ENCODE results near the gene QPCT. TPM values are rescaled to one million over a fixed set of nuclear protein-coding genes. Genes with fewer than 3 reads are reported as not detected.

The QPCT gene
- total and polyA plus RNA-seq, 2 experiments from 2014 or later = 13.2 TPM

- H3K9me3 Mint-ChIP-seq = no peaks in the 10 kb centered on the region
- H3K27ac ChIP-seq (ENCODE audit: low read depth) = no peak overlapping the region
- ATAC-seq = no peak
Measured at GRCh38 chr2:37375741-37376288, 31.4 kb downstream of the QPCT start.

GRCh38 chr2:37376421-37377186 is 32.2 kb downstream of the QPCT start:
- ATAC-seq = no peak
- no peak overlapping the region for H3K4me3 ChIP-seq
- no peak for TF ChIP-seq ZNF331 (CRISPR knock-in tag; IDR thresholded peaks at IDR 0.05; ENCODE audit: low read depth)
- no peak for TF ChIP-seq JUNB (IDR thresholded peaks at IDR 0.05; ENCODE audit: unreplicated experiment)
- no peak for TF ChIP-seq CREB1 (CRISPR knock-in tag; IDR thresholded peaks at IDR 0.05; ENCODE audit: low read depth)
- TF ChIP-seq STAT1 (IDR thresholded peaks at IDR 0.05; ENCODE audit: unreplicated experiment) = no peak
- no peak for TF ChIP-seq ZNF462 (CRISPR knock-in tag; IDR thresholded peaks at IDR 0.05)
- no peak for TF ChIP-seq ZNF114 (CRISPR knock-in tag; IDR thresholded peaks at IDR 0.05)
- no peak for TF ChIP-seq EZH2phosphoT487 (IDR thresholded peaks at IDR 0.05; ENCODE audit: unreplicated experiment)
- TF ChIP-seq POLR2AphosphoS5 (IDR thresholded peaks at IDR 0.05; ENCODE audit: low read depth) = no peak
- no peak for TF ChIP-seq EZH2 (IDR thresholded peaks at IDR 0.05; ENCODE audit: low read depth, unreplicated experiment)
- TF ChIP-seq NANOG (IDR thresholded peaks at IDR 0.05; ENCODE audit: borderline replicate concordance) = no peak
- no peak for TF ChIP-seq CTCF (conservative IDR thresholded peaks at IDR 0.05; ENCODE audit: low read depth in 2 of 2)

More at GRCh38 chr2:37375741-37376288, 31.4 kb downstream of the QPCT start:
- TF ChIP-seq JUNB (IDR thresholded peaks at IDR 0.05; ENCODE audit: unreplicated experiment) (no peak), ZNF331 (CRISPR knock-in tag; IDR thresholded peaks at IDR 0.05; ENCODE audit: low read depth) (no peak), NANOG (IDR thresholded peaks at IDR 0.05; ENCODE audit: borderline replicate concordance) (no peak), POLR2AphosphoS5 (IDR thresholded peaks at IDR 0.05; ENCODE audit: low read depth) (no peak)
- Histone ChIP-seq H3K4me2 (no peak overlapping the region), H3K79me2 (replicated peaks; ENCODE audit: insufficient read depth) (no peaks in the 10 kb centered on the region), H3K36me3 (ENCODE audit: insufficient read depth) (no peaks in the 10 kb centered on the region), H3K4me1 (ENCODE audit: insufficient read depth) (no peaks in the 10 kb centered on the region), H3K27me3 (ENCODE audit: insufficient read depth) (no peaks in the 10 kb centered on the region), H4K20me1 (replicated peaks; ENCODE audit: insufficient read depth) (no peaks in the 10 kb centered on the region), H2AFZ (0 out of 2 replicates have a peak overlapping the region, but pooled peaks have one; percentile 2), H3K4me3 (no peak overlapping the region), H3K9me2 (ENCODE audit: insufficient read depth) (peaks cover 16% of the 10 kb centered on the region), H3F3A (replicated peaks; ENCODE audit: low read depth) (no peaks in the 10 kb centered on the region)
- Mint-ChIP-seq H3K36me3 (ENCODE audit: low read depth) (no peaks in the 10 kb centered on the region), H3K27ac (no peak overlapping the region), H3K4me3 (no peak overlapping the region), H3K27me3 (ENCODE audit: insufficient read depth, low read depth, poor library complexity) (no peaks in the 10 kb centered on the region), H3K4me1 (0 out of 3 replicates have a peak, but pooled peaks cover 2% of the 10 kb centered on the region)
- DNase-seq (ENCODE audit: low spot score) = no peak

More at GRCh38 chr2:37376421-37377186, 32.2 kb downstream of the QPCT start:
- no peaks in the 10 kb centered on the region for H3K36me3 ChIP-seq (ENCODE audit: insufficient read depth)
- H3K4me1 ChIP-seq (ENCODE audit: insufficient read depth) = no peaks in the 10 kb centered on the region
- H3K36me3 Mint-ChIP-seq (ENCODE audit: low read depth) = no peaks in the 10 kb centered on the region
- peak overlapping the region; percentile 2; the same call in 1 of the 2 replicates for H2AFZ ChIP-seq
- H3K27ac ChIP-seq (ENCODE audit: low read depth) = no peak overlapping the region
- H3F3A ChIP-seq (replicated peaks; ENCODE audit: low read depth) = no peaks in the 10 kb centered on the region
- 0 out of 3 replicates have a peak, but pooled peaks cover 2% of the 10 kb centered on the region for H3K4me1 Mint-ChIP-seq
- H3K27ac Mint-ChIP-seq = no peak overlapping the region
- no peaks in the 10 kb centered on the region for H4K20me1 ChIP-seq (replicated peaks; ENCODE audit: insufficient read depth)
- H3K4me3 Mint-ChIP-seq = no peak overlapping the region
- no peak overlapping the region for H3K4me2 ChIP-seq
- DNase-seq (ENCODE audit: low spot score) = no peak
- H3K9me2 ChIP-seq (ENCODE audit: insufficient read depth) = peaks cover 16% of the 10 kb centered on the region
- H3K27me3 Mint-ChIP-seq (ENCODE audit: insufficient read depth, low read depth, poor library complexity) = no peaks in the 10 kb centered on the region
- H3K9me3 Mint-ChIP-seq = no peaks in the 10 kb centered on the region
- no peaks in the 10 kb centered on the region for H3K79me2 ChIP-seq (replicated peaks; ENCODE audit: insufficient read depth)
- no peaks in the 10 kb centered on the region for H3K27me3 ChIP-seq (ENCODE audit: insufficient read depth)

All from GM23338 (cell line).